HUES48 (cell line): ENCODE results near the gene TEDC2.
"Not testable (repeated sequence)": the region's sequence is repeated elsewhere in the genome, so short reads cannot be mapped to it uniquely, and the experiment has no call there.

Experiments used
- H3K27ac ChIP-seq: one replicate; pipeline ENCODE4 v1.7.0; 2013; ENCODE audit warnings: low read depth, low read length, inconsistent platforms
- H3K27me3 ChIP-seq: 2 replicates; pipeline ENCODE4 v1.6.1; 2013; ENCODE audit warnings: mild to moderate bottlenecking, low read length; ENCODE audit not compliant: control insufficient read depth, insufficient read depth
- H3K36me3 ChIP-seq: 2 replicates; pipeline ENCODE4 v1.6.1; 2013; ENCODE audit warnings: low read length; ENCODE audit not compliant: control insufficient read depth, insufficient read depth
- H3K4me1 ChIP-seq: 2 replicates; pipeline ENCODE4 v1.6.1; 2013; ENCODE audit warnings: mild to moderate bottlenecking, low read length; ENCODE audit not compliant: control insufficient read depth, insufficient read depth
- H3K4me3 ChIP-seq: 2 replicates; pipeline ENCODE4 v1.5.1; 2013; ENCODE audit warnings: mild to moderate bottlenecking, low read depth, low read length
- H3K9ac ChIP-seq: 2 replicates; pipeline ENCODE4 v1.6.1; 2013; ENCODE audit warnings: mild to moderate bottlenecking, low read depth, low read length, moderate library complexity
- H3K9me3 ChIP-seq: 2 replicates; pipeline ENCODE4 v1.6.1; 2013; ENCODE audit warnings: low read length; ENCODE audit not compliant: control insufficient read depth, insufficient read depth

TEDC2 gene

GRCh38 chr16:2439598-2439997 lies 20.3 kb upstream of the TEDC2 start:
- Histone ChIP-seq H3K36me3 (peaks cover 71% of the 10 kb centered on the region), H3K27me3 (no peaks in the 10 kb centered on the region), H3K27ac (no peak overlapping the region), H3K9me3 (no peaks in the 10 kb centered on the region), H3K4me1 (no peaks in the 10 kb centered on the region), H3K4me3 (no peak overlapping the region), H3K9ac (no peak overlapping the region)

- H3K9me3 ChIP-seq, H3K9ac ChIP-seq, H3K4me1 ChIP-seq, H3K27me3 ChIP-seq, H3K4me3 ChIP-seq, H3K27ac ChIP-seq: not testable (repeated sequence)
- H3K36me3 ChIP-seq = peaks cover 77% of the 10 kb centered on the region
Measured at GRCh38 chr16:2441143-2441804, 18.6 kb upstream of the TEDC2 start.

- Histone ChIP-seq H3K9me3 (no peaks in the 10 kb centered on the region), H3K27ac (no peak overlapping the region), H3K9ac (no peak overlapping the region), H3K36me3 (peaks cover 76% of the 10 kb centered on the region), H3K4me3 (no peak overlapping the region), H3K4me1 (no peaks in the 10 kb centered on the region), H3K27me3 (no peaks in the 10 kb centered on the region)
Measured at GRCh38 chr16:2443555-2443954, 16.4 kb upstream of the TEDC2 start.

- no peaks in the 10 kb centered on the region for H3K4me1 ChIP-seq
- peaks cover 87% of the 10 kb centered on the region for H3K36me3 ChIP-seq
- H3K9me3 ChIP-seq = no peaks in the 10 kb centered on the region
- H3K9ac ChIP-seq = no peak overlapping the region
- H3K27ac ChIP-seq = no peak overlapping the region
- H3K4me3 ChIP-seq = no peak overlapping the region
- no peaks in the 10 kb centered on the region for H3K27me3 ChIP-seq
Measured at GRCh38 chr16:2447920-2448583, 11.9 kb upstream of the TEDC2 start.

- Histone ChIP-seq H3K9ac (no peak overlapping the region), H3K4me3 (no peak overlapping the region), H3K9me3 (no peaks in the 10 kb centered on the region), H3K36me3 (peaks cover 91% of the 10 kb centered on the region), H3K4me1 (no peaks in the 10 kb centered on the region), H3K27me3 (no peaks in the 10 kb centered on the region), H3K27ac (no peak overlapping the region)
Measured at GRCh38 chr16:2449118-2449517, 10.8 kb upstream of the TEDC2 start.

GRCh38 chr16:2450535-2450934 lies 9.4 kb upstream of the TEDC2 start:
- Histone ChIP-seq H3K9ac (no peak overlapping the region), H3K27ac (no peak overlapping the region), H3K27me3 (no peaks in the 10 kb centered on the region), H3K4me1 (no peaks in the 10 kb centered on the region), H3K4me3 (no peak overlapping the region), H3K36me3 (peaks cover 92% of the 10 kb centered on the region), H3K9me3 (no peaks in the 10 kb centered on the region)

GRCh38 chr16:2450975-2451381 lies 8.9 kb upstream of the TEDC2 start:
- no peaks in the 10 kb centered on the region for H3K4me1 ChIP-seq
- H3K27me3 ChIP-seq = no peaks in the 10 kb centered on the region
- H3K9ac ChIP-seq = no peak overlapping the region
- H3K36me3 ChIP-seq = peaks cover 92% of the 10 kb centered on the region
- no peaks in the 10 kb centered on the region for H3K9me3 ChIP-seq
- no peak overlapping the region for H3K4me3 ChIP-seq
- H3K27ac ChIP-seq = no peak overlapping the region

- Histone ChIP-seq H3K9me3 (no peaks in the 10 kb centered on the region), H3K36me3 (peaks cover 92% of the 10 kb centered on the region), H3K9ac (no peak overlapping the region), H3K4me3 (no peak overlapping the region), H3K4me1 (no peaks in the 10 kb centered on the region), H3K27me3 (no peaks in the 10 kb centered on the region), H3K27ac (no peak overlapping the region)
Measured at GRCh38 chr16:2451851-2452320, 8.0 kb upstream of the TEDC2 start.

GRCh38 chr16:2452650-2453049 lies 7.3 kb upstream of the TEDC2 start:
- Histone ChIP-seq H3K9ac (no peak overlapping the region), H3K4me3 (no peak overlapping the region), H3K36me3 (peaks cover 94% of the 10 kb centered on the region), H3K9me3 (no peaks in the 10 kb centered on the region), H3K4me1 (no peaks in the 10 kb centered on the region), H3K27ac (no peak overlapping the region), H3K27me3 (no peaks in the 10 kb centered on the region)

- Histone ChIP-seq H3K4me1 (no peaks in the 10 kb centered on the region), H3K36me3 (peaks cover 74% of the 10 kb centered on the region), H3K27ac (no peak overlapping the region), H3K4me3 (no peak overlapping the region), H3K9ac (no peak overlapping the region), H3K27me3 (no peaks in the 10 kb centered on the region), H3K9me3 (no peaks in the 10 kb centered on the region)
Measured at GRCh38 chr16:2455081-2455845, 4.6 kb upstream of the TEDC2 start.
